ENCODE data around the gene CEBPB. TPM values are rescaled to one million over a fixed set of nuclear protein-coding genes. Genes with fewer than 3 reads are reported as not detected.
"Not testable (repeated sequence)": the region's sequence is repeated elsewhere in the genome, so short reads cannot be mapped to it uniquely, and the experiment has no call there.

The CEBPB gene
- total RNA-seq, 1 experiment from 2014 or later: 137 TPM

GRCh38 chr20:50153500-50154377 is 36.9 kb upstream of the CEBPB start, which contains the start of gene PEDS1:
Gene PEDS1 (minus strand): TSS chr20:50153723. CDS start chr20:50153637, 86 bp downstream.
- CTCF ChIA-PET: interaction anchor here (0.6 to 6.6 kb wide), 11 partner anchors 9 to 553 kb away, joined by 4 to 33 read pairs (median 9); partner anchors contain the start of gene UBE2V1
- H3K36me3 Mint-ChIP-seq (ENCODE audit: insufficient read depth, unreplicated experiment): peaks cover 48% of the 10 kb centered on the region
- H3K4me3 Mint-ChIP-seq (ENCODE audit: low read depth, unreplicated experiment): peak within 1 kb of the TSS; percentile 78
- DNase-seq: peak; percentile 96
- no TSS peak for BruUV-seq (replicated peaks)
- intact Hi-C loops (cut with micrococcal nuclease; ENCODE audit: unreplicated experiment): no loop called here
- no peaks in the 10 kb centered on the region for H3K9me3 Mint-ChIP-seq (ENCODE audit: low read depth, unreplicated experiment)
- TF ChIP-seq, protein P1, sequence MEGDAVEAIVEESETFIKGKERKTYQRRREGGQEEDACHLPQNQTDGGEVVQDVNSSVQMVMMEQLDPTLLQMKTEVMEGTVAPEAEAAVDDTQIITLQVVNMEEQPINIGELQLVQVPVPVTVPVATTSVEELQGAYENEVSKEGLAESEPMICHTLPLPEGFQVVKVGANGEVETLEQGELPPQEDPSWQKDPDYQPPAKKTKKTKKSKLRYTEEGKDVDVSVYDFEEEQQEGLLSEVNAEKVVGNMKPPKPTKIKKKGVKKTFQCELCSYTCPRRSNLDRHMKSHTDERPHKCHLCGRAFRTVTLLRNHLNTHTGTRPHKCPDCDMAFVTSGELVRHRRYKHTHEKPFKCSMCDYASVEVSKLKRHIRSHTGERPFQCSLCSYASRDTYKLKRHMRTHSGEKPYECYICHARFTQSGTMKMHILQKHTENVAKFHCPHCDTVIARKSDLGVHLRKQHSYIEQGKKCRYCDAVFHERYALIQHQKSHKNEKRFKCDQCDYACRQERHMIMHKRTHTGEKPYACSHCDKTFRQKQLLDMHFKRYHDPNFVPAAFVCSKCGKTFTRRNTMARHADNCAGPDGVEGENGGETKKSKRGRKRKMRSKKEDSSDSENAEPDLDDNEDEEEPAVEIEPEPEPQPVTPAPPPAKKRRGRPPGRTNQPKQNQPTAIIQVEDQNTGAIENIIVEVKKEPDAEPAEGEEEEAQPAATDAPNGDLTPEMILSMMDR (IDR thresholded peaks at IDR 0.05; ENCODE audit: unreplicated experiment): no peak
- H3K4me1 Mint-ChIP-seq (ENCODE audit: low read depth, unreplicated experiment): peaks cover 36% of the 10 kb centered on the region
- H3K27me3 Mint-ChIP-seq (ENCODE audit: unreplicated experiment): no peaks in the 10 kb centered on the region
- peak within 1 kb of the TSS; percentile 83 for H3K27ac Mint-ChIP-seq (ENCODE audit: unreplicated experiment)

- Mint-ChIP-seq H3K4me1 (ENCODE audit: low read depth, unreplicated experiment) (peaks cover 34% of the 10 kb centered on the region), H3K27ac (ENCODE audit: unreplicated experiment) (peak overlapping the region; percentile 15)
- DNase-seq; BruUV-seq (replicated peaks); H3K27me3 Mint-ChIP-seq (ENCODE audit: unreplicated experiment); H3K9me3 Mint-ChIP-seq (ENCODE audit: low read depth, unreplicated experiment); H3K36me3 Mint-ChIP-seq (ENCODE audit: insufficient read depth, unreplicated experiment); H3K4me3 Mint-ChIP-seq (ENCODE audit: low read depth, unreplicated experiment); CTCF ChIA-PET; intact Hi-C loops (cut with micrococcal nuclease; ENCODE audit: unreplicated experiment): not testable (repeated sequence)
Observed at GRCh38 chr20:50161494-50161893, 29.1 kb upstream of the CEBPB start.

- TF ChIP-seq, protein P1 (IDR thresholded peaks at IDR 0.05; ENCODE audit: unreplicated experiment): no peak
- H3K36me3 Mint-ChIP-seq (ENCODE audit: insufficient read depth, unreplicated experiment): peaks cover 9% of the 10 kb centered on the region
- H3K27ac Mint-ChIP-seq (ENCODE audit: unreplicated experiment): no peak overlapping the region
- no peaks in the 10 kb centered on the region for H3K27me3 Mint-ChIP-seq (ENCODE audit: unreplicated experiment)
- intact Hi-C loops (cut with micrococcal nuclease; ENCODE audit: unreplicated experiment): no loop called here
- H3K4me1 Mint-ChIP-seq (ENCODE audit: low read depth, unreplicated experiment): peaks cover 36% of the 10 kb centered on the region
- no peaks in the 10 kb centered on the region for H3K9me3 Mint-ChIP-seq (ENCODE audit: low read depth, unreplicated experiment)
- CTCF ChIA-PET: interaction anchor here (0.5 kb wide), 1 partner anchor 98 kb away, joined by 3 read pairs; no protein-coding TSS in a partner anchor
- peak; percentile 57 for DNase-seq
- no TSS peak for BruUV-seq (replicated peaks)
- H3K4me3 Mint-ChIP-seq (ENCODE audit: low read depth, unreplicated experiment): no peak overlapping the region
Observed at GRCh38 chr20:50163570-50164317, 26.9 kb upstream of the CEBPB start.

GRCh38 chr20:50165684-50166554 is 24.7 kb upstream of the CEBPB start:
- CTCF ChIA-PET: interaction anchor here (0.6 to 1.7 kb wide), 13 partner anchors 8 to 187 kb away, joined by 3 to 19 read pairs (median 6); partner anchors contain the start of gene PEDS1
- peaks cover 44% of the 10 kb centered on the region for H3K4me1 Mint-ChIP-seq (ENCODE audit: low read depth, unreplicated experiment)
- H3K4me3 Mint-ChIP-seq (ENCODE audit: low read depth, unreplicated experiment): peak overlapping the region; percentile 63
- no peaks in the 10 kb centered on the region for H3K27me3 Mint-ChIP-seq (ENCODE audit: unreplicated experiment)
- TF ChIP-seq, protein P1 (IDR thresholded peaks at IDR 0.05; ENCODE audit: unreplicated experiment): no peak
- peak overlapping the region; percentile 94 for H3K27ac Mint-ChIP-seq (ENCODE audit: unreplicated experiment)
- H3K9me3 Mint-ChIP-seq (ENCODE audit: low read depth, unreplicated experiment): peaks cover 3% of the 10 kb centered on the region
- intact Hi-C loops (cut with micrococcal nuclease; ENCODE audit: unreplicated experiment): loop anchor here (5.0 kb wide), 1 partner anchor 94 kb away; no protein-coding TSS in a partner anchor
- no TSS peak for BruUV-seq (replicated peaks)
- peak; percentile 99 for DNase-seq
- peaks cover 15% of the 10 kb centered on the region for H3K36me3 Mint-ChIP-seq (ENCODE audit: insufficient read depth, unreplicated experiment)

Data from Calu3 (cell line).